NCI-H2107 treated with DMSO at 0.1 percent for 48 hours (cell line): ENCODE data around the gene NAT9.

Experiments
- DNase-seq: peaks from one replicate; lab custom pipeline; 2025; ENCODE audit not compliant: unreplicated experiment; lab: John Stamatoyannopoulos, UW

NAT9 gene

DNA sequence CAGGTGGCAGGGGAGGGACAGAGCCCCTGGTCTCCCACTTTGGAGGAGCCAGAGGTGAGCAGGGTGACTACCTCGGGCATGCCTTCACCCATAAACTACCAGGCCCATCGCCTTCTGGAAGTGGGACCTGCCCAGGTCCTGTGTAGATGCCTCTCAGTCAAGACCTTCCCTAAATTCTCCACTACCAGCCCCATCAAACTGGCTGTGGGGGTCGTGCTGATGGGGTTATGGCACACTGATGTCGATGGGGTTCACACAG lies 44.9 kb downstream of the NAT9 start:
- DNase-seq = no peak

DNA sequence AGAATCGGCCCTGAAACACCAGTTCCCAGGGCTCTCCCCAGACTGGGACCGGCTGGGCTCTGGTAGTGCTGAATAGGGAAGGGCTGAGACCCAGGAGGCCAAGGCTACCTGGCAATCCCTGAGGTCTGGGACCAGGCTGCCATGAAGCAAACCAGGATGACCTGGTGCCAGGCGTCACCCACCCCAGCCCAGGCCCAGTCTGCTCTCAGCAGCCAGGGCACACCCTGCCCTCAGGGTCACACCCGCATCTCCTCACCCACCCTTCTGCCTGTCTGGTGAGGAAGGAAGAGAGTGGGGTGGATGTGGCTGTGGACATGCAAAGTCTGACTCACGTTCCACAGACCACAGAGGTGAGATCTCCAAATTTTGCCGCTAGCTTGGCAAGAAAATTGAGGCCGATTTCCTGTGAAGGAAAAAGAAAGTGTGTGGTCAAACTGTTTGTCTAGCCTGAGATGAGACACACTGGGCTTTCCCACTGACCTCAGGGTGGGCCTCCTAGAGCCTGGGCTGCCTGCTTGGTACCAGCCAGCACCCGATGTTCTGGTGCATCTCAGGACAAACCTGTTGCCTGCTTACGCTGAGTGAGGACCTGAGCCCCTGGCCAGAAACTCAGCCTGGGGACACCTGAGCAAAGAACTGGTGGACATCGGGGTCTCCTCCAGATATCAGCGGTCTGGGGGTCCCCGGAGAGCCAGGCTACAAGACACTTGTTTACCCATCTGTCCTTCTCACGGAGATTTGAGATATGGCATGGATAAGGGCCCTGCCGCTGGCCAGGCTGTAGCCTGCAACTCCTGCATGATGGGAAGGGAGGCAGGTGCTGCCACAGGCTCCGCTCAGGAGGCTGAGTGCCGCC lies 45.4 kb downstream of the NAT9 start:
- DNase-seq = no peak

DNA sequence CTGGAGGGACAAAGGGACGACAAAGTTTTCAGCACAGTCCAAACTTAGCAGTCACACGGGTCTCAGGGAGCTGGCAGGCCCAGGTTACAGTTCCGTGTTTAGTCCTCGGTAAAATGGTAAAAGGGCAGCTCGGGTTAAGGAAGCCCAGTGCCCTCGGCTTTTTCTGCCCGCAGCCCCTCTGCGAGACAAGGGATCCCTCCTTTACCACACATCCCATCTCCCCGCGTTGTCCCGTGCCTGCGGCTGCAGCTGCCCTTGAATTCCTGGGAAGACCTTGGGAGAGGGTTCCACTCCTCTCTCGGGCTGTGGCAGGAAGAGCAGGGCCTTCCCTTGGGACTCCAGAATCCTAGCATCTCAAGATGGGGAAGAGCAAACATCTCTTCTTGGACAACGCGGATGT lies 46.3 kb downstream of the NAT9 start:
- no peak for DNase-seq

DNA sequence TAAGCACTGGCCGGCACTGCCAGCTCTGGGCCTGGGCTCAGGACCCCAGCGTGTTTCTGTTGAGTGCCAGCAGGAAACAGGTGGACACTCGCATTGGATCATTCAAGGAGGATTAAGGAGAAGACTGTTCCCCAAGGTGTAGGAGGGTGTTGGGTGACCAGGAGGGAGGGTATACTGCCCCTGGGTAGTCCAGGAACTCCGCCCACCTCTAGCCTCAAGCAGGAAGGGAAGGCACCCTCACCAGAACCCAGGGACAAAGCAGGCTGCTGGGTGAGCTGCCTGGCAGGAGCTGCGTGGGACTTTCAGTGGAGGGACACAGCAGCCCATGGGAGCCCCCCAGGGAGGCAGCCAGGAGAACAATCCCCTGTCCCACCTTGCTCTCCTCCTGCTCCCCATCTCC lies 46.8 kb downstream of the NAT9 start:
- no peak for DNase-seq

DNA sequence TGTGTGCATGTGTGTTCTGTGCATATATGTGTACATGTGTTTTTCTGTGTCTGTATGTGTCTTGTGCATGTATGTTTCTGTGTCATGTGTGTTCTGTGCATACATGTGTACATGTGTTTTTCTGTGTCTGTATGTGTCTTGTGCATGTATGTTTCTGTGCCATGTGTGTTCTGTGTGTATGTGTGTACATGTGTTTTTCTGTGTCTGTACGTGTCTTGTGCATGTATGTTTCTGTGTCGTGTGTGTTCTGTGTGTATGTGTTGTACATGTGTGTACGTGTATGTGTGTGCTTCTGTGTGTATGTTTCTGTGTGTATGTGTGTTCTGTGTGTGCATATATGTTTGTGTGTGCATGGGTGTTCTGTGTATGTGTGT lies 47.5 kb downstream of the NAT9 start:
- no peak for DNase-seq

DNA sequence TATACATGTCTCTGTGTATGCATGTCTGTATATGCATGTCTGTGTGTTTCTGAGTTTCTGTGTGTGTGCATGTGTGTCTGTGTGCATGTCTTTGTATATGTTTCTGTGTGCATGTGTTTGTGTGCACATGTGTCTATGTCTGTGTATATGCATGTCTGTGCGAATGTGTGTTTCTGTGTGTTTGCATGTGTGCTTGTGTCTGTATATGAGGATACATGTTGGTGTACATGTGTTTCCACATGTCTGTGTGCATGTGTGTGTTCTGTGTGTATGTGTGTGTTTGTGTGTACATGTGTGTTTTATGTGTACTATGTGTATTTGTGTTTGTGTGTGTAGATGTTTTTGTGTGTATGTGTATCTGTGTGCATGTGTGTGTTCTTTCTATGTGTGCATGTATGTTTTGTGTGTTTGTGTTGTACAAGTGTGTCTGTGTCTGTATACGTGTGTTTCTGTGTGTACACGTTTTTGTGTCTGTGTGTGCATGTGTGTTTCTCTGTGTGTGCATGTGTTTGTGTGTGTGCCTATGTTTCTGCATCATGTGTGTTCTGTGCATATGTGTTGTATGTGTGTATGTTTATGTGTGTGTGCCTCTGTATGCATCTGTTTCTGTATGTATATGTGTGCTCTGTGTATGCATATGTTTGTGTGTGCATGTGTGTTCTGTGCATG lies 48.0 kb downstream of the NAT9 start:
- DNase-seq = no peak

DNA sequence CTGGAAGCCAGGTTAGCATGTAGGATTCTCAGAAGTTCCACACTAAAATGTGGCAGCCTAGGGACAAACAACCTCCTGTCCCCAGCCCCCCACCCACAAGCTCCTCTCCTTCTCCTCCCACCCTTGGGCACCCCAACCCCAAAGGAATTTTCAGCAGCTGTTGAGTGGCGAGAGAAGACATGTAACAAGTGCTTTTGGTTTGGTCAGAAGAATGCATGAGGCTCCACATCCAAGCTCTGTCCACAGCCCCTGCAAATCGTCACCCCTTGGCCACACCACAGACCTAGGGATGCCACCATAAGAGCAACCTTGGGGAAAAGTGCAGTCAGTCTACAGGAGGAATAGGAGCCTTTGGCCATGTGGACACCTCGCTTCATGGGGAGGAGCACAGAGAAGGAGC lies 51.0 kb downstream of the NAT9 start:
- DNase-seq = no peak

DNA sequence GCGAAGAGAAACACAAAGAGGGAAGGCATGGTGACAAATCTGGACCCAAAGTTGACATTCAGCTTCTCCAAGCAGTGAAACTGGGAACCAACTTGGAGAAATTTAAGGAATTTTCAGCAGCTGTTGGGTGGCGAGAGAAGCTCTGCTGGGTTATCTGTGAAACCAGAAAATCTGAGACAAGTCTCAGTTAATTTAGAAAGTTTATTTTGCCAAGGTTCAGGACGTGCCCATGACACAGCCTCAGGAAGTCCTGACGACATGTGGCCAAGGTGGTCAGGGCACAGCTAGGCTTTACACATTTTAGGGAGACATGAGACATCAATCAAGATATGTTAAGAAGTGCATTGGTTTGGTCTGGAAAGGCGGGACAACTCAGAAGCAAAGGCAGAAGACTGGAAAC lies 52.3 kb downstream of the NAT9 start:
- no peak for DNase-seq

DNA sequence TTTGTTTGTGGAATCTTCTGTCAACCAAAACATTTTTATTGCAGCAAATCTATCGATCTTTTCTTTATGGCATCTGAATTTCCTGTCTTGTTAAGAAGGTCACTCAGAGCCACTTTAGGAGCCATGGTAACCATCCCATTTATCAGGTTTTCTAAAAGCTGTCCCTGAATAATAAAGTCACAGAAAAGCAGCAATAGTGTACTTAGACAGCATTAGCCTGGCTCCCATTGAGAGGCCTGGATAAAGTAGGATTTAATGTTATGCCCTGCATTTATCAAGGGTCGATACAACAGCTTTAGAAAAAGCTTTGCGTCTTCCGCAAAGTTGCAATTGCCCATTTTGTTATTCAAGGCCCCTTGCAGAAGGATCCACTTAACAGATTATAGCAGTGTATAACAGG lies 53.4 kb downstream of the NAT9 start:
- no peak for DNase-seq
